GM18526 (cell line): Measurements from ENCODE around the gene MDP1.

Experiments used
- POLR2A ChIP-seq: IDR thresholded peaks from 3 replicates; pipeline ENCODE4 v1.6.1; 2011; ENCODE audit not compliant: insufficient read length; ENCODE audit errors: extremely low read depth

Gene MDP1

GRCh38 chr14:24179961-24180796 is 35.7 kb downstream of the MDP1 start:
- no peak for TF ChIP-seq POLR2A

DNA sequence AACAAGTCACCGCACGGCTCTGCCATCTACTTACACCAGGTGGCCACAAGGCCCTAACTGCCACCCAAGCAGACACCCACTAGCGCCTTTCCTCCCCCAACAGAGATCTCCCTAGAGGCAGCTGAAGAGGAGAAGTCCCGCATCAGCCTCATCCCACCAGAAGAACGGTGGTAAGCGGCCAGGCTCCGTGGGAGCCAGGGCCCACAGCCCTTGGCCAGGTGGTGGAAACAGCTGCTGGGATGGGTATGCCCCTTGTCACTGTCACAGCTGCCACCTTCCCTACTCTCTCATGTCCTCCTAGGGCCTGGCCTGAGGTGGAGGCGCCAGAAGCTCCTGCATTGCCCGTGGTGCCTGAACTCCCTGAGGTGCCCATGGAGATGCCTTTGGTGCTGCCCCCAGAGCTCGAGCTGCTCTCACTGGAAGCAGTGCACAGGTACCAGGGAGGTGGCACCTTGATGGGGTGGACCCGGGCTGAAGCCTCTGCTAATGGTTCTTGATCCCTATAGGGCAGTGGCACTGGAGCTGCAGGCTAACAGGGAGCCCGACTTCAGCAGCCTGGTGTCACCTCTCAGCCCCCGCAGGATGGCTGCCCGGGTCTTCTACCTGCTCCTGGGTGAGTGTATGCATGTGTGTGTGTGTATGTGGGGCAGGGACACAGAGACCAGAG is 36.4 kb downstream of the MDP1 start:
- no peak for TF ChIP-seq POLR2A

DNA sequence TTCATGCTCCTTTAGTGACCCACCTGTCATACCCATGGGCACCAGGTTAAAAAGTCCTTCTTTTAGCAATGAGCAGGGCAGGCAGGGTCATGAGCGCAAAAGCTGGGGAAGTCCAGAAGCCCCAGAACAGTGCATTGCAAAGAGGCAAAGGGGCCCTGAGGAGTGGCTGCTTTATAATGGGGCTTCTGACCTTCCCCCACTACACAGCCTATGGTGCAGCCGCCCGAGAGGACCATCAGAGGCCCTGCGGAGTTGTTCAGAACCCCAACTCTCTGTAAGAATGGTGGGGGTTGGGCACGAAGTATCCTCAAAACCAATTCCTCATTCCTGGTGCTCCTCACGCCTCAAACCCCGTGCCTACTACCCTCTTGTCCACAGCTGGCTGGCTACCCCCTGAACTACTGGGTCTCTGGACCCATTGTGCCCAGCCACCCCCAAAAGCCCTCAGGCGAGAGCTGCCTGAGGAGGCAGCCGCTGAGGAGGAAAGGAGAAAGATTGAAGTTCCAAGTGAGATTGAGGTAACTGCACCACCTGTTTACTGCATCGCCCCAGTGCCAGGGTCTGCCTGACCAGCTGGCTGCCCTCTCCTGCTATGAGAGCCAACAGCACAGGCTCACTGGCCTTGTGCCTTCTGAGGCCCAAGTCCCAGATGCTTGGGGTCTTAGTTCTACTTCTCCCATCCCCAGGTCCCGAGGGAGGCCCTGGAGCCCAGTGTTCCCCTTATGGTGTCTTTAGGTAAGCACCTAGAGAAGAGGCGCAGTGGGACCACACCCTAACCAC is 37.3 kb downstream of the MDP1 start:
- TF ChIP-seq POLR2A, result no peak

- no peak for TF ChIP-seq POLR2A
These were observed 38.0 kb downstream of the MDP1 start for GRCh38 chr14:24177891-24178290.

GRCh38 chr14:24177041-24177825 is 38.6 kb downstream of the MDP1 start:
- no peak for TF ChIP-seq POLR2A

- TF ChIP-seq POLR2A, result no peak
These were observed 39.3 kb downstream of the MDP1 start for GRCh38 chr14:24176599-24176998.

DNA sequence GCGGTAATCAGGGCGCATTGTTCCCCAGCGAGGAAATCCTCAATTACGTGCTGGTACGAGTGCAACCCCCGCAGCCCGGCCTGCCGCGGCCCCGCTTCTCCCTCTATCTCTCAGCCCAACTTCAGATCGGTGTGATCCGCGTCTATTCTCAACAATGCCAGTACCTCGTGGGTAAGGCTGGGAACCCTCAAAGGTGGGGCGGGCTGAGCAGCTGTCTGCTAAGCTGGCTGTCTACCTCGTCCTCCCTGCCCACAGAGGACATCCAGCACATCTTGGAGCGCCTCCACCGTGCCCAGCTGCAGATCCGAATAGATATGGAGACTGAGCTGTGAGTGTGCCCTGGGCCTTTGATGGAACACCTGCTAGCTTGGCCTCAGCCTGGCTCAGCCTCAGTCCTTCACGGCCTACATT is 43.0 kb downstream of the MDP1 start:
- no peak for TF ChIP-seq POLR2A

DNA sequence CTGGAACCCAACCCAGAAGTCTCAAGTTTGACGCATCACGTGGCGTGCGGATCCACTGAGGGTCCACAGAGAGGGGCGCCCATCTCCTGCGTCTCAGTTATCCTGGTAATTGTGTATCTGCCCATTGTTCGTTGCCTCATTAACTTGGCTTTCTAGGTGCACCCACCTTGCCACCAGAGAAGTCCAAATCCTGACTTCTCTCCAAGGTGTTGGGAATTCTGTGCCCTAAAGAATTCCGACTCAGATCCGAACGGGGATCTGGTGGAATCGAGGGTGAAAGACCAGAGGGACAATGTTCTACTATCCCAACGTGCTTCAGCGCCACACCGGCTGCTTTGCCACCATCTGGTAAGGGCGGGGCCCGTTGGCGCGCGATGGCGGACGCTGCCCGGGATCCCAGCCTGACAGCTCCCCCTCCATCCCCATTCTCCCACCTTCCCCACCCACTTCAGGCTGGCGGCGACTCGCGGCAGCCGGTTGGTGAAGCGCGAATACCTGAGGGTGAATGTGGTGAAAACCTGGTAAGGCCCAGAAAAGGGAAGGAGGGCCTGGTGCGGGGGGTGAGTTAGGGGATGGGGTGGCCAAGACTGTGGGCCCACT is 43.5 kb downstream of the MDP1 start:
- TF ChIP-seq POLR2A, result no peak

DNA sequence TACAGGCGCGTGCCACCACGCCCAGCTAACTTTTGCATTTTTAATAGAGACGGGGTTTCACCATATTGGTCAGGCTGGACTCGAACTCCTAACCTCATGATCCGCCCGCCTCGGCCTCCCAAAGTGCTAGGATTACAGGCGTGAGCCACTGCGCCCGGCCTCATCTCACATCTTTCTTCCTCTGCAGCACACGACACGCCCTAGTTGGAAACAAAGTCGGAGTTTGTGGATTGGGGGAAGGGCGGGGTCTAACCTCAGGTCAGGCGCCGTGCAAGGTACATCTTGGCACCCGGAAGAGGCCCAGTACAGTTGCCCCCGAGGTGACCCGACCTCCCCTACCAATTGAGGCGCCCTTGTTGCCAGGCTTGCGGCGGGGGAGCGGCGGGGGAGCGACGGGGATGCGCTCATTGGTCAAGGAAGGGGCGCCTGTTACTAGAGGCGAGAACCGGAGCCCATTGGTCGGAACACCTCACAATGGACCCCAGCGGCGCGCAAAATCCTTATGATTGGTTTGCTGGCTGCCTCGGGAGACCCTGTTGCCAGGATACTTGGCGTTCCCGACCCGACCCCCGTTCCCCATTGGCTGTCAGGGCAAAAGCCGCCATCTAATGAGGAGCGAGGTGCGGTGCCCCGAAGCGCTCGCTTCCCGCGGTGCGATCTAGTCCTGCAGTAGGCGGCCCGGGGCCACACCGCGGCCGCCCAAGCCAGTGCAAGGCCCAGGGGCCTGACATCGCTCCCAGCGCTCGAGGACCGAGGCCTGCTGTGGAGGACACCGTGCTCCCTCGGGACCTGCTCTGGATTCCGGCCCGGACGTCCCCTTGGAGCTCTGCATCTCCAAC is 44.2 kb downstream of the MDP1 start, which contains the start of gene REC8:
TSS of gene REC8 (plus strand) at position 659 of the 839 bp plus-strand sequence. CDS start 473 bp downstream, outside the sequence.
- no peak for TF ChIP-seq POLR2A

DNA sequence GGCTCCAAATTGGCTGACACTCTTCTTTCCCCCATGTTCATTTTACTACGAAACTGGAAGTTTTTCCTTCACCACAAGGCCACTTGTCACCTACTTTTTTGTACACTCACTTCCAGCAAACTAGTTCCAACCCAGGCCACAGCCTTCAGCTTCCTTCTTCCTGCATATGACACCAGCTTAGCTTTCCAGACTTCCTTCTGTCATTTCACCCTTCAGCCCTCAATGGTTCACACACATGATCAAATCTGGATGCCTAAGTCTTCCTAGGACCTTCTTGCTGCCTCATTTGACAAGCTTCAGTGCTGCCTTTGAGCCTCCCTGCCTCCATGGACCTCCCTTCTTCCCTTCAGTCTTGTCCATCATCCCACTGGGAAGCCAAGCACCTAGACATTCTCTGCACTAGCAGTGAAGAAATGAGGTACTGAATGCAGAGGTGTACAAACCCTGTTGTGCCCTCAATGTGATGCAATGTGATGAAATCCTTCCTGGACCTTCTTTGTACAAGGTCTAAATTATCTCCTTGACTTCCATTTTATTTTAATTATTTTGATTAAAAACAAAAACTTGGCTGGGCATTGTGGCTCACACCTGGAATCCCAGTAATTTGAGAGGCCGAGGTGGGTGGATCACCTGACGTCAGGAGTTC is 48.3 kb downstream of the MDP1 start:
- no peak for TF ChIP-seq POLR2A

GRCh38 chr14:24165785-24166184 is 50.1 kb downstream of the MDP1 start:
- no peak for TF ChIP-seq POLR2A

- peak; percentile 22 for TF ChIP-seq POLR2A
These were observed 51.3 kb downstream of the MDP1 start for GRCh38 chr14:24164518-24164991.
